Coronary artery (tissue), 2 donors: ENCODE measurements around the gene MORC2.

Experiments used
- DNase-seq: peaks from one replicate; pipeline ENCODE4 v3.0.0-alpha.2; 2017; ENCODE audit warnings: low spot score
- H3K27ac ChIP-seq, 2 donors: fragments of 200-600 bp; sonication (generic); one replicate each; pipeline ENCODE4 v1.5.1; 2016 to 2019
- H3K4me3 ChIP-seq: fragments of 200-600 bp; sonication (generic); 2 replicates; pipeline ENCODE4 v1.5.1; 2016; ENCODE audit warnings: mild to moderate bottlenecking, moderate library complexity
- TF ChIP-seq, protein P1 (sequence below): fragments of 200-600 bp; sonication (generic); IDR thresholded peaks from one replicate; pipeline ENCODE4 v1.5.1; 2019; ENCODE audit warnings: antibody characterized with exemption

MORC2 gene

DNA sequence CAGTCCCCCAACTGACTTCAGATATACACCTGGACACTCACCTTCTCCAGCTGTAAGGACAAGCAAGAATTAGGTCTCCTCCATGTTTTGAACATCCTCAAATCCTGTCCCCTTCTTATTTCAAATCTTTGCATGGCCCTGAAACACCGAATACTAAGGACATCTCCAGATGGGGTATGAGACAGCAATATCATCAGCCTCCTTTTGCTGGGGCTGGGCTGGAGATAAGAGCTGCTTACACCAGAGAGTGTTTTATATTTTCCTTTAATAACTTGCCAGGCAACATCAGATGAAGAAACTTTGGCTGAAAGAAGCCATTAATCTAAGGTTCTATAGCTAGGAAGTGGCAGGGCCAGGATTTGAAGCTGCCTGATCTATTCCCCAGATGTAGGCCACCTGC lies 22.1 kb upstream of the MORC2 start:
- TF ChIP-seq, protein P1, sequence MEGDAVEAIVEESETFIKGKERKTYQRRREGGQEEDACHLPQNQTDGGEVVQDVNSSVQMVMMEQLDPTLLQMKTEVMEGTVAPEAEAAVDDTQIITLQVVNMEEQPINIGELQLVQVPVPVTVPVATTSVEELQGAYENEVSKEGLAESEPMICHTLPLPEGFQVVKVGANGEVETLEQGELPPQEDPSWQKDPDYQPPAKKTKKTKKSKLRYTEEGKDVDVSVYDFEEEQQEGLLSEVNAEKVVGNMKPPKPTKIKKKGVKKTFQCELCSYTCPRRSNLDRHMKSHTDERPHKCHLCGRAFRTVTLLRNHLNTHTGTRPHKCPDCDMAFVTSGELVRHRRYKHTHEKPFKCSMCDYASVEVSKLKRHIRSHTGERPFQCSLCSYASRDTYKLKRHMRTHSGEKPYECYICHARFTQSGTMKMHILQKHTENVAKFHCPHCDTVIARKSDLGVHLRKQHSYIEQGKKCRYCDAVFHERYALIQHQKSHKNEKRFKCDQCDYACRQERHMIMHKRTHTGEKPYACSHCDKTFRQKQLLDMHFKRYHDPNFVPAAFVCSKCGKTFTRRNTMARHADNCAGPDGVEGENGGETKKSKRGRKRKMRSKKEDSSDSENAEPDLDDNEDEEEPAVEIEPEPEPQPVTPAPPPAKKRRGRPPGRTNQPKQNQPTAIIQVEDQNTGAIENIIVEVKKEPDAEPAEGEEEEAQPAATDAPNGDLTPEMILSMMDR = no peak
- Histone ChIP-seq H3K27ac (no peak overlapping the region), H3K4me3 (no peak overlapping the region)
- no peak for DNase-seq

DNA sequence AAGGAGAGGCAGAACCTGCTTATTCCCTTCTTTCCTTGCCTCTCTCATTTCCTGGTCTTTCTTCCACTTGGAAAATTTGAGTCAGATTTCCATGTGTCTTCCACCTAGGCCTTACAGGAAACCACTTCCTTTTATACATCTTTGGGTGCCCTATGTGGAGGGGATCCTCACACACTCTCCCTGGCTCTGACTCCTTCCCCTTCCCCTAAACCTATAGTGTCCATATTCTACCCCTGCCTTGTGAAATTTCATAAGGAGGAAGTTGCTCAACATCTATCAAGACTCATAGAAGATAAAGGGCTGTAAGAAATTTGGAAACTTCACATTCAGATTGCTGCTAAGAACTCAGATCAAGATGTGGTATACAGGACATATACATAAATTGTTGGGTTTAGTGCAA lies 20.9 kb upstream of the MORC2 start:
- Histone ChIP-seq H3K27ac (peak overlapping the region; percentile 56 to 72), H3K4me3 (no peak overlapping the region)
- TF ChIP-seq, protein P1 = no peak
- no peak for DNase-seq

DNA sequence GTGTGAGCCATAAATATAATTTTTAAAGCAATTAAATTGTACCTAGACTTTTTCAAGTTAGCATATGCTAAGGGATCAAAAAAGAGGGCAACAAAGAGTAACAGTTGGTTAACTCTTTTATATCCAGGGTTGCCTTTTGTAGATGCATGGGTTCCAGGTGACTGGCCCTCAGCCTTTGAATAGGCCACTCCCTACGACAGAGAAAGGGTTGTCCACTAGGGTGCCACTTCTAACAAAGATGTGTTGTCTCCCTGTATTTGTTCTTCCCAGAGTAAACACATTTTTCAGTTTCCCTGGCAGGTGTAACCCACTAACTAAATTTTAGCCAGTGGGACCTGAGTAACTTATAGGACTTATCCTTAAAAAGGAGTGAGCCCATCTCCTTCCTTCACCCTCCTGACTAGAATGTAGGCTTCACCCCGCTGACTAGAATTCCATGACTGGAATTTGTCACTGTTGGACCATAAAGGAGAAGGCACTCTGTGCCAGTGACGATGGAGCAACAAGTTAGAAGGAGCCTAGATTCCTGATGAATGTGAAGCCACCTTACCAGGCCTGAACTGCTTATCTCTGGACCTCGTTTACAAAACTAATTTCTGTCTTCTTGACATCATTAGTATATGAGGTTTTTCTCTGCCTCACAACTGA lies 17.1 kb upstream of the MORC2 start:
- no peak for DNase-seq
- no peak overlapping the region for H3K27ac ChIP-seq
- TF ChIP-seq, protein P1 = no peak
- no peak overlapping the region for H3K4me3 ChIP-seq

DNA sequence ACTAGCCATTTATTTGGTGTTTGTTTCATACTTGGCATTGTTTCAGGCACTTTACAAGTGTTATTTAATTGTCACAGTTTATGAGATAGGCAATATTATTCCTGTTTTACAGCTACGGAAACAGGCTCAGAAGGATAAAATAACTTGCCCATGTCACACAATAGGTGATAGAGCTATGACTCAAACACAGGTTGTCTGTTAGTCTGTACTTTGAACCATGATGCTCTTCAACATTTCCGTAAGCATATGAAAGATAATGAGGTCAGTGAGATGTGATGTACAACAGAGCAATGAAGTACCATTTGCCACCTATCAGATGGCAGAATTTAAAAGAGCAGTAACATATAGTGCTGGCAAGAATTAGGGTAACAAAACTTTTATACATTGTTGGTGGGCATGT lies 15.7 kb upstream of the MORC2 start:
- no peak for DNase-seq
- H3K4me3 ChIP-seq = no peak overlapping the region
- TF ChIP-seq, protein P1 = no peak
- H3K27ac ChIP-seq = no peak overlapping the region

DNA sequence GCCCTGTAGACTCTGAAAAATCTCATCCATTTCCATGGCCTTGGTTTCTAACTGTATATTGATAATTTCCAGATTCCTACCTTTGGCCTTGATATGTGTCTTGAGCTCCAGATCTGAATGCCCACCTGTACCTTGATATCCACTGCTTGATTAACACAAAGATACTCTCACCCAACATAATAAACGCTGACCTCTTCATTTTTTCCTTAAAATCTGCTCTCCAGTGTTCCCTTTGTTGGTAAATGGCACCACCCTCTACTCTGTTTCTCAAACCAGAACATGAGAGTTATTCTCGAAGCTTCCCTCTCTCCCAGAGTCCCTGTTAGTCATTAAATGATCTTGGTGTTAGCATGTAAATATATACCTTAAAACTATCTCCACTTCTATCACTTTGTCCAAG lies 13.9 kb upstream of the MORC2 start:
- no peak for DNase-seq
- H3K4me3 ChIP-seq = no peak overlapping the region
- no peak overlapping the region for H3K27ac ChIP-seq
- TF ChIP-seq, protein P1 = no peak

DNA sequence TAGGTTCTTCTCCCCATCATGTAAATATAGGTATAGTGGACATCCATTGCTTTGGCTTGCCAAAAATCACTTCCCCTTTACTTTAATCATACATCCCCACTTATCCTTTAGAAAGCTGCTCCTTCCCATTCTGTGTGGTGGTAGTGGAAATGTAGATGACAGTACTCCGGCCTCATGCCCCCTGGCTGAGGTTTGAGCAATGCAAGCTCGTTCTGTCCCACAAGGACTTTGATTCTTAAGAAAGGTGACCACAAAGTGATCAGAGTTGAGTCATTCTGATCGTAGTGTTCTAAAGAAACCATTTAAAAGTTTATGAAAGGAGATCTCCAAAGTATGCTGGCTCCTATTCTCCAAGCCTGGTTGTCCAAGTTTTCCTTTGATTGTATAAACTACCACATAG lies 11.4 kb upstream of the MORC2 start:
- no peak for DNase-seq
- H3K27ac ChIP-seq = no peak overlapping the region
- TF ChIP-seq, protein P1 = no peak
- no peak overlapping the region for H3K4me3 ChIP-seq

DNA sequence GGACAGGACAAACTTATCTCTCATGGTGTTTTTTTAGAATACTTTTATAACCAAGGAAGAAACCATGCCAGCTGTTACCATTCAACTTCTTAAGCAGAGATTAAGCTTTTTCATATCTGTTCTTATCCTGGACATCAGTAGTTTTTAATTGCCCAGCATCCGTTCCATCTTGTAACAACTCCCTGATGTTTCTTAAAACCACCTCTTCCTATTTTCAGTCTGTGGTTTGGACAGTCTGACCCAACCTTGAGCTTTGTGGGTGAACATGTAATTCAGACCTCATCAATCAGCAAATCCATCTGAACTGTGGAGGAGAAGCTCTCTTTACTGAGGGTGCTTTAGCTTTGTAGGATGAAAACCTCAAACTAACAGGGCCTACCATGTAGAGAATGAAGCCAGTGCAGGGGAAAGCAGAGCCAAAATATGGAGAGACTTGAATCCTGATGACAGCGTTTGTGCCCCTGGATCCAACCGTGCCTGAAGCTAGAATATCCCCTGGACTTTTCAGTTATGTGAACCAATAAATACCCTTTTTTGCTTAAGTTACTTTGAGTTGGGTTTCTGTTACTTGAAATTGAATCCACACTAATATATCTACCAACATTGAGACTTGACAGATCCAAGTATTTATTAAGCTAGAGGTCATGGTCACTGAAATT lies 9.9 kb upstream of the MORC2 start:
- Histone ChIP-seq H3K4me3 (no peak overlapping the region), H3K27ac (no peak overlapping the region)
- TF ChIP-seq, protein P1 = no peak
- DNase-seq = no peak
